Neural cell (in vitro differentiated cells): Measurements from ENCODE around the gene MMUT. TPM values are rescaled to one million over a fixed set of nuclear protein-coding genes. Genes with fewer than 3 reads are reported as not detected.

Experiments
- H2AFZ ChIP-seq: fragments of 200-600, 300-800 bp; sonication (generic), shearing (Covaris generic); 2 replicates; pipeline ENCODE4 v1.6.0; 2014; ENCODE audit warnings: low read depth, mild to moderate bottlenecking, antibody characterized with exemption, low read length, moderate library complexity
- H3F3A ChIP-seq: fragments of 200-600 bp; shearing (Covaris generic); 2 replicates; pipeline ENCODE4 v1.6.1; 2016; ENCODE audit warnings: mild to moderate bottlenecking, moderate library complexity, mixed read lengths, antibody characterized with exemption, low read length; ENCODE audit not compliant: insufficient read depth, poor library complexity, severe bottlenecking
- H3K27ac ChIP-seq: fragments of 200-600, 300-800 bp; sonication (generic), shearing (Covaris generic); 2 replicates; pipeline ENCODE4 v1.5.1; 2014; ENCODE audit warnings: mild to moderate bottlenecking, low read length, moderate library complexity
- H3K27me3 ChIP-seq: fragments of 300-800, 200-600 bp; sonication (generic), shearing (Covaris generic); 2 replicates; pipeline ENCODE4 v1.6.0; 2014; ENCODE audit warnings: mild to moderate bottlenecking, low read depth, low read length, moderate library complexity; ENCODE audit not compliant: insufficient read depth
- H3K36me3 ChIP-seq: fragments of 300-800, 200-600 bp; sonication (generic), shearing (Covaris generic); 2 replicates; pipeline ENCODE4 v1.5.1; 2014; ENCODE audit warnings: mild to moderate bottlenecking, antibody characterized with exemption, low read length, moderate library complexity; ENCODE audit not compliant: insufficient read depth
- H3K4me2 ChIP-seq: fragments of 300-800, 200-600 bp; sonication (generic), shearing (Covaris generic); 2 replicates; pipeline ENCODE4 v1.6.0; 2014; ENCODE audit warnings: mild to moderate bottlenecking, low read length
- H3K4me3 ChIP-seq: fragments of 300-800, 200-600 bp; sonication (generic), shearing (Covaris generic); 2 replicates; pipeline ENCODE4 v1.5.1; 2014; ENCODE audit warnings: mild to moderate bottlenecking, low read length, moderate library complexity
- H3K79me2 ChIP-seq: fragments of 200-600 bp; shearing (Covaris generic); replicated peaks from 2 replicates; pipeline ENCODE4 v1.6.0; 2014; ENCODE audit warnings: mild to moderate bottlenecking, low read length, moderate library complexity; ENCODE audit not compliant: insufficient read depth
- H3K9ac ChIP-seq: fragments of 300-800, 200-600 bp; sonication (generic), shearing (Covaris generic); 2 replicates; pipeline ENCODE4 v1.6.1; 2016; ENCODE audit warnings: mild to moderate bottlenecking, low read length, mixed read lengths
- H3K9me2 ChIP-seq: fragments of 200-600 bp; shearing (Covaris generic); 2 replicates; pipeline ENCODE4 v1.6.1; 2016; ENCODE audit warnings: mild to moderate bottlenecking, low read length, mixed read lengths; ENCODE audit not compliant: insufficient read depth
- H3K9me3 ChIP-seq: fragments of 200-600, 300-800 bp; sonication (generic), shearing (Covaris generic); 2 replicates; pipeline ENCODE4 v1.6.1; 2016; ENCODE audit warnings: mild to moderate bottlenecking, mixed run types, low read length, moderate library complexity, mixed read lengths
- H4K20me1 ChIP-seq: fragments of 200-600 bp; shearing (Covaris generic); 2 replicates; pipeline ENCODE4 v1.6.1; 2016; ENCODE audit warnings: mild to moderate bottlenecking, mixed run types; ENCODE audit not compliant: insufficient read depth
- CTCF ChIP-seq: fragments of 450-650 bp; IDR thresholded peaks from 2 replicates; pipeline ENCODE4 v1.5.1; 2014; ENCODE audit warnings: antibody characterized with exemption, mild to moderate bottlenecking, moderate library complexity; ENCODE audit not compliant: poor library complexity, severe bottlenecking
- EP300 ChIP-seq: fragments of 450-650 bp; conservative IDR thresholded peaks from 2 replicates; pipeline ENCODE4 v1.6.1; 2014; ENCODE audit warnings: antibody characterized with exemption, mild to moderate bottlenecking, moderate library complexity; ENCODE audit not compliant: poor library complexity, severe bottlenecking
- EZH2 ChIP-seq: fragments of 200-600, 300-800 bp; shearing (Covaris generic), sonication (generic); IDR thresholded peaks from 2 replicates; pipeline ENCODE4 v1.6.1; 2014; ENCODE audit warnings: antibody characterized with exemption, low read length, borderline replicate concordance, mild to moderate bottlenecking; ENCODE audit not compliant: insufficient read depth, poor library complexity, severe bottlenecking
- MXI1 ChIP-seq: fragments of 450-650 bp; conservative IDR thresholded peaks from 2 replicates; pipeline ENCODE4 v1.6.1; 2014; ENCODE audit warnings: antibody characterized with exemption, mild to moderate bottlenecking; ENCODE audit not compliant: poor library complexity, severe bottlenecking
- POLR2AphosphoS5 ChIP-seq: IDR thresholded peaks from 2 replicates; pipeline ENCODE4 v1.6.1; 2012
- RAD21 ChIP-seq: fragments of 450-650 bp; conservative IDR thresholded peaks from 2 replicates; pipeline ENCODE4 v1.6.1; 2014; ENCODE audit warnings: antibody characterized with exemption, mild to moderate bottlenecking, moderate library complexity
- REST ChIP-seq: IDR thresholded peaks from 2 replicates; pipeline ENCODE4 v1.6.1; 2012; ENCODE audit warnings: borderline replicate concordance
- SMC3 ChIP-seq: fragments of 450-650 bp; conservative IDR thresholded peaks from 2 replicates; pipeline ENCODE4 v1.6.1; 2014; ENCODE audit warnings: antibody characterized with exemption, mild to moderate bottlenecking, moderate library complexity; ENCODE audit not compliant: poor library complexity
- TAF1 ChIP-seq: IDR thresholded peaks from 2 replicates; pipeline ENCODE4 v1.6.1; 2012; ENCODE audit warnings: low read depth
- polyA plus RNA-seq: library from polyadenylated mRNA; depleted of rRNA; stranded (reverse); fragments of >200 nt; gene quantifications from 2 replicates; pipeline ENCODE4 v1.2.3, GENCODE V29; 2014

MMUT gene
- polyA plus RNA-seq, 1 donor from 2014 or later: 24.0 TPM

GRCh38 chr6:49453221-49453620 lies 9.8 kb downstream of the MMUT start:
- Histone ChIP-seq H3K79me2 (no peaks in the 10 kb centered on the region), H3K27ac (no peak overlapping the region), H3F3A (no peaks in the 10 kb centered on the region), H2AFZ (no peak overlapping the region), H4K20me1 (no peaks in the 10 kb centered on the region), H3K27me3 (no peaks in the 10 kb centered on the region), H3K9me3 (no peaks in the 10 kb centered on the region), H3K4me2 (no peak overlapping the region), H3K9ac (no peak overlapping the region), H3K9me2 (no peaks in the 10 kb centered on the region), H3K36me3 (peaks cover 18% of the 10 kb centered on the region), H3K4me3 (no peak overlapping the region)
- no peak for TF ChIP-seq REST
- no peak for TF ChIP-seq POLR2AphosphoS5
- TF ChIP-seq EZH2: no peak
- TF ChIP-seq EP300: no peak
- no peak for TF ChIP-seq RAD21
- no peak for TF ChIP-seq MXI1
- no peak for TF ChIP-seq TAF1
- TF ChIP-seq SMC3: peak; percentile 34
- peak; percentile 42 for TF ChIP-seq CTCF

DNA sequence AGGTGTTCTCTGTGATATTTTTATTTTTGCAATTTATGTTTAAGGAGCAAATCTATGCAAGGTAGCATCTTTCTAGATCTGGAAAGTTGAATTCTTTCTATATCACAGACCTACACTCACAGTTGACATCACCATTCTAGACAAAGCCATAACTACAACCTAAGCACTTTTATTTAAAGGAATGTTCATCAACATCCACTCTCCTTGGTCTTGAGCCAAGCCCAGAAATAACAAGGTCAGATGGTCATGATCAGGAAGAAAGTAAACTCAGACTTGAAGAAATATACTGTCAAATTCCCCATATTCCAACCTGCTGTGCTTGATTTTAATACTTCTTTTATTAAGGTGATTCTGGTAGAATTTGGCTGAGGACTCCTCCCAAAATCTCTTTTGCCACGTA lies 32.2 kb downstream of the MMUT start:
- Histone ChIP-seq H3K36me3 (peaks cover 10% of the 10 kb centered on the region), H4K20me1 (no peaks in the 10 kb centered on the region), H3K4me2 (no peak overlapping the region), H2AFZ (no peak overlapping the region), H3K27ac (no peak overlapping the region), H3K27me3 (no peaks in the 10 kb centered on the region), H3K9me3 (no peaks in the 10 kb centered on the region), H3F3A (no peaks in the 10 kb centered on the region), H3K9ac (no peak overlapping the region), H3K4me3 (no peak overlapping the region), H3K9me2 (no peaks in the 10 kb centered on the region), H3K79me2 (no peaks in the 10 kb centered on the region)
- no peak for TF ChIP-seq EP300
- TF ChIP-seq REST: no peak
- no peak for TF ChIP-seq TAF1
- TF ChIP-seq CTCF: no peak
